Vagina (tissue), 2 donors: ENCODE results near the gene CHRNA10. TPM values are rescaled to one million over a fixed set of nuclear protein-coding genes. Genes with fewer than 3 reads are reported as not detected.

Experiments used
- DNase-seq, 2 donors: peaks; one replicate each; pipeline ENCODE4 v3.0.0-alpha.2; 2017; ENCODE audit errors: extremely low spot score in 2 of 2
- H3K27ac ChIP-seq: fragments of 200-600 bp; sonication (generic); one replicate; pipeline ENCODE4 v1.5.1; 2019
- H3K27me3 ChIP-seq: fragments of 200-600 bp; sonication (generic); one replicate; pipeline ENCODE4 v1.5.1; 2019
- H3K36me3 ChIP-seq, 2 donors: fragments of 200-600 bp; sonication (generic); one replicate each; pipeline ENCODE4 v1.5.1; 2017 to 2019
- H3K4me1 ChIP-seq: fragments of 200-600 bp; sonication (generic); one replicate; pipeline ENCODE4 v1.5.1; 2019
- H3K4me3 ChIP-seq, 2 donors: fragments of 200-600 bp; sonication (generic); 1 replicate in 1 of 2; 2 replicates in 1 of 2; pipeline ENCODE4 v1.5.1; 2016 to 2019
- H3K9me3 ChIP-seq: fragments of 200-600 bp; sonication (generic); one replicate; pipeline ENCODE4 v1.5.1; 2019
- CTCF ChIP-seq, 3 experiments: fragments of 450-650 bp in 2 of 3; fragments of 200-600 bp in 1 of 3; sonication (generic) in 1 of 3; IDR thresholded peaks; one replicate each; pipeline ENCODE4 v1.5.1; 2017 to 2019; ENCODE audit warnings: antibody characterized with exemption in 3 of 3, mild to moderate bottlenecking in 2 of 3, moderate library complexity in 2 of 3
- POLR2A ChIP-seq, 2 donors: fragments of 450-650 bp; IDR thresholded peaks; one replicate each; pipeline ENCODE4 v1.6.1; 2017; ENCODE audit warnings: antibody characterized with exemption in 2 of 2, mild to moderate bottlenecking in 2 of 2, moderate library complexity in 2 of 2
- POLR2AphosphoS5 ChIP-seq, 2 donors: sonication (generic); formaldehyde crosslinking; IDR thresholded peaks; one replicate each; pipeline ENCODE4 v1.9.0; 2017; ENCODE audit warnings: antibody characterized with exemption in 2 of 2, mild to moderate bottlenecking in 2 of 2, low read depth in 1 of 2; ENCODE audit not compliant: insufficient read depth in 1 of 2
- intact Hi-C: fragments of 100-400 bp; cut with DNase I; formaldehyde crosslinking; loops from one replicate; pipeline ENCODE4 v1.15.1; 2023
- total RNA-seq: library from RNA; depleted of rRNA; stranded (reverse); fragments of >200 nt; gene quantifications from one replicate; pipeline ENCODE4 v1.2.3, GENCODE V29; 2016

CHRNA10 gene
- total RNA-seq, 1 donor from 2014 or later, result not detected

- Histone ChIP-seq H3K36me3 (no peaks in the 10 kb centered on the region), H3K4me1 (no peaks in the 10 kb centered on the region)
- TF ChIP-seq POLR2AphosphoS5 (IDR thresholded peaks at IDR 0.05; ENCODE audit: insufficient read depth in 1 of 2, low read depth in 1 of 2), result no peak
- TF ChIP-seq POLR2A (IDR thresholded peaks at IDR 0.05), result no peak
- TF ChIP-seq CTCF (IDR thresholded peaks at IDR 0.05), result no peak
Measured at GRCh38 chr11:3623767-3624458, 47.3 kb downstream of the CHRNA10 start.

GRCh38 chr11:3623121-3623520 lies 48.1 kb downstream of the CHRNA10 start:
- Histone ChIP-seq H3K4me1 (no peaks in the 10 kb centered on the region), H3K9me3 (no peaks in the 10 kb centered on the region), H3K27ac (no peak overlapping the region), H3K27me3 (no peaks in the 10 kb centered on the region), H3K4me3 (no peak overlapping the region), H3K36me3 (no peaks in the 10 kb centered on the region)
- intact Hi-C loops, result no loop called here
- no peak for DNase-seq
- no peak for TF ChIP-seq CTCF (IDR thresholded peaks at IDR 0.05)
- no peak for TF ChIP-seq POLR2AphosphoS5 (IDR thresholded peaks at IDR 0.05; ENCODE audit: insufficient read depth in 1 of 2, low read depth in 1 of 2)
- TF ChIP-seq POLR2A (IDR thresholded peaks at IDR 0.05), result no peak

More at GRCh38 chr11:3623767-3624458, 47.3 kb downstream of the CHRNA10 start:
- Histone ChIP-seq H3K27me3 (no peaks in the 10 kb centered on the region), H3K27ac (no peak overlapping the region), H3K4me3 (no peak overlapping the region), H3K9me3 (no peaks in the 10 kb centered on the region)
- DNase-seq, result no peak
- intact Hi-C loops, result no loop called here

- H3K36me3 ChIP-seq, result no peaks in the 10 kb centered on the region
- no peaks in the 10 kb centered on the region for H3K9me3 ChIP-seq
- no peak overlapping the region for H3K27ac ChIP-seq
- DNase-seq, result no peak
- H3K4me1 ChIP-seq, result no peaks in the 10 kb centered on the region
- no peaks in the 10 kb centered on the region for H3K27me3 ChIP-seq
- intact Hi-C loops, result no loop called here
- no peak overlapping the region for H3K4me3 ChIP-seq
- TF ChIP-seq POLR2AphosphoS5 (IDR thresholded peaks at IDR 0.05; ENCODE audit: insufficient read depth in 1 of 2, low read depth in 1 of 2) (no peak), CTCF (IDR thresholded peaks at IDR 0.05) (no peak), POLR2A (IDR thresholded peaks at IDR 0.05) (no peak)
Measured at GRCh38 chr11:3622521-3622920, 48.7 kb downstream of the CHRNA10 start.

- no peaks in the 10 kb centered on the region for H3K9me3 ChIP-seq
- no peak for TF ChIP-seq POLR2AphosphoS5 (IDR thresholded peaks at IDR 0.05; ENCODE audit: insufficient read depth in 1 of 2, low read depth in 1 of 2)
- no peak for TF ChIP-seq POLR2A (IDR thresholded peaks at IDR 0.05)
- no peak for TF ChIP-seq CTCF (IDR thresholded peaks at IDR 0.05)
- intact Hi-C loops, result no loop called here
- H3K4me1 ChIP-seq, result no peaks in the 10 kb centered on the region
- no peaks in the 10 kb centered on the region for H3K27me3 ChIP-seq
- H3K27ac ChIP-seq, result no peak overlapping the region
- no peak overlapping the region for H3K4me3 ChIP-seq
- H3K36me3 ChIP-seq, result no peaks in the 10 kb centered on the region
- no peak for DNase-seq
Measured at GRCh38 chr11:3617990-3618389, 53.2 kb downstream of the CHRNA10 start.

- Histone ChIP-seq H3K4me3 (no peak overlapping the region), H3K9me3 (no peaks in the 10 kb centered on the region), H3K4me1 (no peaks in the 10 kb centered on the region), H3K27ac (no peak overlapping the region), H3K36me3 (no peaks in the 10 kb centered on the region), H3K27me3 (no peaks in the 10 kb centered on the region)
- TF ChIP-seq POLR2AphosphoS5 (IDR thresholded peaks at IDR 0.05; ENCODE audit: insufficient read depth in 1 of 2, low read depth in 1 of 2) (no peak), CTCF (IDR thresholded peaks at IDR 0.05) (no peak), POLR2A (IDR thresholded peaks at IDR 0.05) (no peak)
- intact Hi-C loops, result no loop called here
- no peak for DNase-seq
Measured at GRCh38 chr11:3616721-3617460, 54.3 kb downstream of the CHRNA10 start.
